MG63 (cell line): ENCODE results near the gene CRIP2. TPM values are rescaled to one million over a fixed set of nuclear protein-coding genes. Genes with fewer than 3 reads are reported as not detected.
A peak's percentile ranks its signal among the peaks of the same experiment; 100 is the strongest.

Source experiments
- DNase-seq: peaks from one replicate; pipeline ENCODE4 v3.0.0-alpha.2; 2020
- H3K27me3 ChIP-seq: fragments of 250-450 bp; sonication (Bioruptor Pico); 2 replicates; pipeline ENCODE4 v1.5.1; 2020; ENCODE audit warnings: mild to moderate bottlenecking, moderate library complexity
- H3K36me3 ChIP-seq: fragments of 250-450 bp; sonication (Bioruptor Pico); 2 replicates; pipeline ENCODE4 v1.5.1; 2020; ENCODE audit warnings: mild to moderate bottlenecking, moderate library complexity
- H3K4me3 ChIP-seq: fragments of 250-450 bp; sonication (Bioruptor Pico); 2 replicates; pipeline ENCODE4 v1.5.1; 2020; ENCODE audit warnings: mild to moderate bottlenecking, moderate library complexity
- H3K9me3 ChIP-seq: fragments of 250-450 bp; sonication (Bioruptor Pico); 2 replicates; pipeline ENCODE4 v1.5.1; 2020; ENCODE audit warnings: mild to moderate bottlenecking, moderate library complexity
- total RNA-seq: library from RNA; depleted of rRNA; stranded (reverse); fragments of >200 nt; shearing (Covaris generic); gene quantifications from 2 replicates; pipeline ENCODE4 v1.2.3, GENCODE V29; 2014; ENCODE audit warnings: low replicate concordance

The CRIP2 gene
- total RNA-seq, 1 experiment from 2014 or later = 270 TPM

DNA sequence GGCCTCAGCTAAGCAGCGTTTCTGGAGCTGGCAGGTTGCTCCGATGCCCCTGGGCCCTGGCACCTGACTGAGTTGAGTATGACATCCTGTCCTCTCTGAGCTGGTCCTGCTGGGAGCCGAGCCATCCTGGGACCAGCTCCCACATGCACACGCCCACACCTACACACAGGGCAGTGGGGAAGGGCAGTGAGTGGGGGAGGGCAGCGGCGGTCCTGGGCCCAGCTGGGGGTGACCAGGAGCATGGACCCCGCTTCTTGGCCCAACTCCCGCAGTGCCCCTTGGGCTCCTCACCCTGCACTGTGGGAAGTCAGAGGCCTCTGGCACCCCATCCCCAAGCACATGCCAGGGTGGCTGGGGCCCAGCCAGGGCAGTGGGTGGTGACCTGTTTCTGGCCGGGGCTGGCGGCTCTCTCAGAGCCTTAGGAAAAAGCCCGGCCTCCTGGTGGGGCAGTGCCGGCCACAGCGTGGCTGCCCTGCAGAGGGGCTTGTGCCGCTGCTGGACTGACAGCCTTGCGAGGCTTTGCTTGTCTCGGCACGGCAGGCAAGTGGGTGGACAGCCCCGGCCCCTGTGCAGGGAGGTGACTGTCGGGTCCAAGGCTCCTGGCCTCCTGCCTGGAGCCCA lies 5.9 kb upstream of the CRIP2 start:
- no peaks in the 10 kb centered on the region for H3K9me3 ChIP-seq
- H3K4me3 ChIP-seq = no peak overlapping the region
- no peaks in the 10 kb centered on the region for H3K27me3 ChIP-seq
- peak; percentile 78 for DNase-seq
- peaks cover 9% of the 10 kb centered on the region; the same call in 1 of the 2 replicates for H3K36me3 ChIP-seq

DNA sequence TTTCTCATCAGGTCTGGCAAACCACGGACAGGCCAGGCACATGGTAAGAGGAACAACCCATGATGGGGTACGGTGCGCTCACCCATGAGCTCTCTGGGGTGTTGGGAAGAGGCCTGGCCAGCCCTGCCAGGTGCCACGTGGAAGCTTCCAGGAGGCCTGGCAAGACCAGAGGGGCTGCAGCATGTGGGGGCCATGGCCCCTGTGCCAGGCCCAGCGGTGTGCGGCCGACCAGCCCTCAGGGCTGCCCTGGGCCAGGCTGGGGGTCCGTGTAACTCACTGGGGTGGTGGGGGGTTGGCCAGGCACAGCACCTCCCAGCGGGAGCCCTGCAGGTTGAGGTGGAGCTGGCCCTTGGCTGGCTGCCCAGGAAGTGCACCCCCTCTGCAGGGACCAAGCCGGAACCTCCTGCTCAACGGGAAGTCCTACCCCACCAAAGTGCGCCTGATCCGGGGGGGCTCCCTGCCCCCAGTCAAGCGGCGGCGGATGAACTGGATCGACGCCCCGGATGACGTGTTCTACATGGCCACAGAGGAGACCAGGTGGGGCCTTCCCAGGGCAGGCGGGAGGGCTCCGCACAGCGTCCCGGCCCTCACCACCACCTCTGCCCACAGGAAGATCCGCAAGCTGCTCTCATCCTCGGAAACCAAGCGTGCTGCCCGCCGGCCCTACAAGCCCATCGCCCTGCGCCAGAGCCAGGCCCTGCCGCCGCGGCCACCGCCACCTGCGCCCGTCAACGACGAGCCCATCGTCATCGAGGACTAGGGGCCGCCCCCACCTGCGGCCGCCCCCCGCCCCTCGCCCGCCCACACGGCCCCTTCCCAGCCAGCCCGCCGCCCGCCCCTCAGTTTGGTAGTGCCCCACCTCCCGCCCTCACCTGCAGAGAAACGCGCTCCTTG lies 4.9 kb upstream of the CRIP2 start:
- DNase-seq = no peak
- no peaks in the 10 kb centered on the region for H3K27me3 ChIP-seq
- no peak overlapping the region for H3K4me3 ChIP-seq
- peaks cover 9% of the 10 kb centered on the region; the same call in 1 of the 2 replicates for H3K36me3 ChIP-seq
- no peaks in the 10 kb centered on the region for H3K9me3 ChIP-seq

DNA sequence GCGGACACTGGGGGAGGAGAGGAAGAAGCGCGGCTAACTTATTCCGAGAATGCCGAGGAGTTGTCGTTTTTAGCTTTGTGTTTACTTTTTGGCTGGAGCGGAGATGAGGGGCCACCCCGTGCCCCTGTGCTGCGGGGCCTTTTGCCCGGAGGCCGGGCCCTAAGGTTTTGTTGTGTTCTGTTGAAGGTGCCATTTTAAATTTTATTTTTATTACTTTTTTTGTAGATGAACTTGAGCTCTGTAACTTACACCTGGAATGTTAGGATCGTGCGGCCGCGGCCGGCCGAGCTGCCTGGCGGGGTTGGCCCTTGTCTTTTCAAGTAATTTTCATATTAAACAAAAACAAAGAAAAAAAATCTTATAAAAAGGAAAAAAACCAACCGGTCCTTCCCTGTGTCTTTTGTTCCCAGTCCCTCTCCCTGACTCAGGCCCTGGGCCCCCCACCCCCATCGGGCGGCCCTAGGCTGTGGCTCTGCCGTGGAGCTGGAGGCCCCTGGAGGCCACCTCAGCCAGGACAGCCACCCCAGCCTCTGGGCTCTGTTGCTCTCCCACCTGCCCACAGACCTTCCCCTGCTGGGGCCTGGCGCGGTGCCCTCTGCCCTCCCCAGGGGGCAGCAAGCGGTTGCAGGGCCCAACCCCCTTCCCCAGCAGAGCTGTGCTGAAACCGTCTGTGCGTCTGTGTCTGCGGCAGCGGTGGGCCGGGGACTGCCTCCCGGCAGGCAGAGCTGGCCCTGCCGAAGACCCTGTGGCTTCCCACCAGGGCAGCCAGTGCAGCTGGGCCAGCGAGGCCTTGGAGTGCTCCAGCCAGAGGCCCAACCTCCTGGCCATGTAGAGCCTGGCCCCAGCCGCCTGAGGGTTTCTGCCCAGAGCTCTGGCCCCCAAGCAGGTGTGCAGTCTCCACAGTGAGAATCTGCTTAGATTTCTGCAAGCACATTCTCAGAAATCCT lies 4.0 kb upstream of the CRIP2 start:
- Histone ChIP-seq H3K9me3 (no peaks in the 10 kb centered on the region), H3K27me3 (no peaks in the 10 kb centered on the region), H3K4me3 (no peak overlapping the region), H3K36me3 (peaks cover 9% of the 10 kb centered on the region; the same call in 1 of the 2 replicates)
- no peak for DNase-seq

DNA sequence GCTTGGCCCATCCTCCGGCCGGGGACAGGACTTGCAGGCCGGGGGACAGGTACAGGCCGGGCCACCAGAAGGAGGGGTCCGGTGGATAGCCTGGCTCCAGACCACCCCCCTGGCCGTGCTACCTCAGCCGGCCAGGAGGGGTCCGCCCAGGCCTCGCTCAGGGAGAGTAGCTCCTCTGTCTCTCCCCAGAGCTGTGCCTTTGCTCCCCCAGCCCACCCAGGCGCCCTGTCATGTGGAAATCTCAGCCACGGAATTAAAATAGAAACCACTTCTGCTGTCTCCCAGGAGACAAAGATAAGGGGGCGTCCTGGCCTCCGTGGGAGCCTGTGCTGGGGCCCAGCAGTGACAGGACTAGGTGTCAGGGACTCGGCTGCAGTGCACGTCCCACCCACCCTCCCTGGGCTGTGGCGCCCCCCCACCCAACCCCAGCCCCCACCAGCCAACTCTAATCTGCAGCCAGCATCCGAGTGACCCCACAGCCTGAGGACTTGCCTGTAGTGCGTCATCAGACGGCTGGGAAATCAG lies 3.3 kb upstream of the CRIP2 start:
- H3K27me3 ChIP-seq = no peaks in the 10 kb centered on the region
- H3K36me3 ChIP-seq = peaks cover 9% of the 10 kb centered on the region; the same call in 1 of the 2 replicates
- no peaks in the 10 kb centered on the region for H3K9me3 ChIP-seq
- no peak overlapping the region for H3K4me3 ChIP-seq
- DNase-seq = no peak

DNA sequence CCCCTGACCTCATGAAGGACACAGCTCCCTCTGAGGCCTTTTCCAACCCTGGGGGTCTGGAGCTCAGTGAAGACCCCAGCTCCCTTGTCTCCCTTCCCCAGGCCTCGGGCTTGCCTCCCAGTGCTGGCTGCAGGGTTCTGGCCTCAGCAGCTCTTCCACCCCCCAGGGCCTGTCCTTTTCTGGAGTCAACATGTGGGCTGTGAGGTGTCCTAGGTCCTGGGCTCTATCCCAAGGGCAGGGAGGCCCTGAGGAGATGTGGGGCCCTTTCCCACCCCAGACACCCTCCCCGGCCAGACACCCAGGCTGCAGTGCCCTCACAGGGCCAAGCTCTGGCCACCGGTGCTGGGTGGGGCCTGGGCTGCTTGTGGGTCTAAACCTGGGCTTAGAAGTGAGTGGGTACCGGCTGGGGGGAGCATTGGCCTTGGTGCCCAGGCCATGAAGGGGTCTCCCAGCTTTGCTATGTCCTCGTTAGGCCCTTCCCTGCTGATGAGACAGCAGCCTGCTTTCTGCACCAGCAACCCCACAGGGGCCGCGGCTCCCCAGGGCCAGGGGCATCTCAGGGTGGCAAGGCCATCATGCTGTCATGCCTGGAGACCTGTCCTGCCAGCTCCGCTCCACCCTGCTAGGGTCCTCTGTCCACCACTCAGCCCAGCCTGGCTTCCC lies 2.7 kb upstream of the CRIP2 start:
- no peak for DNase-seq
- Histone ChIP-seq H3K9me3 (no peaks in the 10 kb centered on the region), H3K27me3 (no peaks in the 10 kb centered on the region), H3K36me3 (peaks cover 11% of the 10 kb centered on the region), H3K4me3 (no peak overlapping the region)

DNA sequence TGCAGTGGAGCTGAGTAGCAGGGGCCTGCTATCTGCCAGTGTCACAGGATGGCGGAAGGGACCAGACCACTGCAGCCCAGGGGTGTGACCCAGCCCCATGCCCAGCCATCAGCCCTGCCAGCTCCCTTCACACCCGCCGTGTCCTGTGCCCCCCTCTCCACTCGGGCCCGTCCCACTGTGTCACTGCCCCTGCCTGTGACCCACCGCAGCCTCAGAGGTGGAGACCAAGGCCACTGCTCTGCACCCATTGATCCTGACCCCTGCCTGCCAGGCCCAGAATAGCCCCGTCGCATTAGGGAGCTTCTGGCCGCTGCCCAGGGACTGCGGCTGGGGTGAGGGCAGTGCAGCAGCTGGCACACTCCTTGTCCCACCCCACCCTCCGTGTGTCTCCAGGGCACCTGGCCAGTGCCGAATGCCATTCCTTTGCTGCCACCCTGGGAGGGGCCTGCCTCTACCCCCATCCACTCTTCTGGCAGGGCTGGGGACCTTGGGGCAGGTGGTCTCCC lies 2.1 kb upstream of the CRIP2 start:
- Histone ChIP-seq H3K27me3 (no peaks in the 10 kb centered on the region), H3K4me3 (no peak overlapping the region), H3K9me3 (no peaks in the 10 kb centered on the region), H3K36me3 (peaks cover 13% of the 10 kb centered on the region)
- peak; percentile 53 for DNase-seq

DNA sequence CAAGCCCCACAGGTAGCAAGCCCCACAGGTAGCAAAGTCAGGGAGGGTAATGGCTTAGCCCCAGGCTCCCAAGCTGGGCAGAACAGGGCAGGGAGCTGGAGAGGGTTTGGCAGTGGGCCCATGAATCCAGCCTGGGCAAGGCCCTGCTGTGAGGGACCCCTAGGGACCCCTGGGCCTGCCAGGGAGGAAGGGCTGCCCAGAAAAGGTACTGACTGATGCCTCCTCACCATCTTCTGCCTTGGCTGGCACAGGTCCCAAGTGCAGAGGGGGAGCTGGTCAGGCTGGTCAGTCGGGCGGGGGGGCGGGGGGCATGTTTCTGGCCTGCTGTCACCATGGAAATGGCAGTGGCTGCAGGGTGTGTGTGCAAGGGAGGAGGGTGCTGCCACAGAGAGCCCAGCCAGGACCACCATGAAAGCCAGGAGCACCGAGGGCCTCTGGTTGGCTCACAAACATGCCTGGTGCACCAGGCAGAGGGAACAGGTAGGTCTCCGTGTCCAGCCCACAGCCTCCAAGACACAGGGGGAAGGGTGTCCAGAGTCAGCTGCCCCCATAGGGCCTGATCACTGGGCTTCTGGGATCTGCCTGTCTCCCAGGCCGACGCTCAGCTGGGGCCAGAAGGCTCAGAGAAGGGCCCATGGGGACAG lies 1.5 kb upstream of the CRIP2 start:
- H3K9me3 ChIP-seq = no peaks in the 10 kb centered on the region
- H3K27me3 ChIP-seq = no peaks in the 10 kb centered on the region
- DNase-seq = peak; percentile 42
- H3K36me3 ChIP-seq = peaks cover 13% of the 10 kb centered on the region
- H3K4me3 ChIP-seq = peak overlapping the region; percentile 50

DNA sequence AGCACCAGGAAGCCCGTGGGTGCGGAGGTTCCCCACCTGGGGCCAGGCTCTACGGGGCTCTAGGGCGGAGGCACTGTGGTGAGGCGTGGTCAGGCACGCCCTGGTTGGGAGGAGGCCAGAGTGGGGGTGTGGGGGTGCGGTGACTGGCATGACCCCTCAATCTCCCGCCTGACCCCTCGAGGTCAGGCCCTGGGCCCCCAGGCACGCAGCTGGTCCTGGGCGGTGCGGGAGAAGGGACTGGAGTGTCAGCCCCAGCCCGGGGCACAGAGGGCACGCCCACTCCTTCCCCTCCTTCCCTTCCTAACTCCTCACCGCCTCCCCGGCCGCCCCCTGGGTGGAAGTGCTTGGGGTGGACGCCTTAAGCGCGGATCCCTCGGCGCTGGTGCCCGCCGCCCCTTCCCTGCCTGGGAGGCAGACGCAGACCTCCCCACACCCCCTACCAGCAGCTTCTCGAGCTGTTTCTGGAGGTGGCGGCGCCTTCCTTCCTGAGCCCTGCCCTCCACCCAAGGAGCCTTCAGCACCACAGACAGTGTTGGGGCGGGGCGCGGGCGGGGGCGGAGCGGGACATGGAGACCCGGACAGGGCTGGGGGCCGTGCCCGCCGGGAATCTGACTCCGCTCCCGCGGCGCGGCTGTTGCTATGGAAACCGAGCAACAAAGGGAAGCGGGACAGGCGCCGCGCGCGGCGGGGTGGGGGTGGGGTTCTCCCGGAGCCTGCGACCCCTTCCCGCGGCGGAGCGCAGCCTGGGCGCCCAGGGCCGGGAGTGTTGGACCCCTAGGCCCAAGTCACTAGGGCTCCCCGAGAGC lies 741 bp upstream of the CRIP2 start:
- peak; percentile 96 for DNase-seq
- H3K36me3 ChIP-seq = peaks cover 13% of the 10 kb centered on the region
- no peaks in the 10 kb centered on the region for H3K9me3 ChIP-seq
- H3K4me3 ChIP-seq = peak overlapping the region; percentile 50
- H3K27me3 ChIP-seq = no peaks in the 10 kb centered on the region

DNA sequence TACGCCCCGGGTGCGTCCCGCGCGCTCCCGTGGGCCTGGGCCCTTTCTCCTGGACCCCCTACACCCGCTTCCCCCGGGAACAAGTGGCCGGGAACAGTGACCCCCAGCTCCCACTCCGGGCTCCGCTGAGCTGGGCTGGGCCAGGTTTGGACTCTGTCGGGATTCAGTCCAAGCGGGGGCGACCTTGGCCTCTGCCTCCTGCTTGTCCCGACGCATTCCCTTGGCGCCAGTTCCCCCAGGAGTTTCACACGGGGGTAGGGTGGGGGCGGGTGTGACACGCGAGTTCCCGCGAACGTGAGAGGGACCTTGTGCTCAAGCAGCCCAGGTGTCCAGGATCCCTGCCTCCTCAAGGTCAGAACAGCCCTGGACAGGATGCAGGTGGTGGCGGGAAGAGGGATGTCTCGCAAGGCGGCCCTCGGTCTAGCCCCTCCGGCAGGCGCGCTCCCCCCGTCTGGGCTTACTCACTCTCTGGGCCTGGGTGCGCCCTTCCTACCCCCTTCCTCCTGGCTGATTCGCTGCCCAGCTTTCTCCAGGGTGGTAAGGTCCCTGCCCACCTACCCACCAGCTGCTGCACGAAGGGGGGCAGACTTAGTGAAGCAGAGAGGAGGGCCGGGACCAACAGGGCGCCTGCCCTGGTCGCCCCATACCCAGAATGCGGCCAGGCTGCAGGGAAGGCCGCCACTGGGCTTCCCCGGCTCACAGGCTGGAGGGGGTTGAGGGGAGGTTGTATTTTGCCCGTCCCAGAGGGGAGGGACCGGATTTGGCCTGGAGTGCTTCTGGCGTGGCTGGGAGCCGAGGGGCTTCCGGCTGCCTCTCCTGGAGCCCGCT lies 862 bp downstream of the CRIP2 start:
- H3K36me3 ChIP-seq = peaks cover 5% of the 10 kb centered on the region; the same call in 1 of the 2 replicates
- peak overlapping the region; percentile 68 for H3K4me3 ChIP-seq
- peak; percentile 83 for DNase-seq

DNA sequence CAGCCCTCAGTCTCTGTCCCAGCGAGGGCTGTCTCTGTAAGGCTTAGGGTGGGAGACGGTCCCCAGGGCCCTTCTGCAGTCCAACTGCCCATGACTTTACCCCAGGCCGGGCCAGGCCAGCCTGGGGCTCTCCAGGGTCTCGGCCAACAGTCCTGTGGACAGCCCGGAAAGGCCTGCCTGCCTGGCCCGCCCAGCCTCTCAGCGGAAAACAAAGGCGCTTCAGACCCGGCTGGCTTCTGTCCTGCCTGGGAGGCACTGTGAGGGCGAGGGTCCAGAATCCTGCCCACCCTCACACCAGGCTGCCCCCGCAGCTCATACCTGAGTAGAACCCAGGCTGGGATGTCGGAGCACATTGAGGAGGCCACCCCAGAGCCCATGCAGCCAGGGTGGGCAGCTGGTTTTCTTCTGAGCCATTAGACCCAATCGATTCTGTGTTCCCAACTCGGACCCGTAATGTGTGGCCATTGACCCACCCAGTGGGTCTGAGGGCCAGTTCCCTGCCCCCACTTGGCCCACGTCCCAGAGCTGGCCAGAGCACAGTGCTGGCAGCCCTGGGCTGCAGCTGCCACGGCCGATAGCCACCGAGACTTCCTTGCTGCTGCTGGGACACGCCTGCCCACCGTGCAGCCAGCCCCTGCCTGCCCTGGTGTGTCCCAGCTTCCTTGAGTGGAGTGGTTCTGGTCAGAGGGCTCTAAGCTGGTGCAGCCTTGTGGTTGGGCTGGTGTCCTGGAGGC lies 1.6 kb downstream of the CRIP2 start:
- H3K27me3 ChIP-seq = no peaks in the 10 kb centered on the region
- peaks cover 6% of the 10 kb centered on the region; the same call in 1 of the 2 replicates for H3K36me3 ChIP-seq
- peak overlapping the region; percentile 68 for H3K4me3 ChIP-seq
- DNase-seq = peak; percentile 74
- no peaks in the 10 kb centered on the region for H3K9me3 ChIP-seq

More for the DNA sequence above, 862 bp downstream of the CRIP2 start:
- Histone ChIP-seq H3K27me3 (no peaks in the 10 kb centered on the region), H3K9me3 (no peaks in the 10 kb centered on the region)

DNA sequence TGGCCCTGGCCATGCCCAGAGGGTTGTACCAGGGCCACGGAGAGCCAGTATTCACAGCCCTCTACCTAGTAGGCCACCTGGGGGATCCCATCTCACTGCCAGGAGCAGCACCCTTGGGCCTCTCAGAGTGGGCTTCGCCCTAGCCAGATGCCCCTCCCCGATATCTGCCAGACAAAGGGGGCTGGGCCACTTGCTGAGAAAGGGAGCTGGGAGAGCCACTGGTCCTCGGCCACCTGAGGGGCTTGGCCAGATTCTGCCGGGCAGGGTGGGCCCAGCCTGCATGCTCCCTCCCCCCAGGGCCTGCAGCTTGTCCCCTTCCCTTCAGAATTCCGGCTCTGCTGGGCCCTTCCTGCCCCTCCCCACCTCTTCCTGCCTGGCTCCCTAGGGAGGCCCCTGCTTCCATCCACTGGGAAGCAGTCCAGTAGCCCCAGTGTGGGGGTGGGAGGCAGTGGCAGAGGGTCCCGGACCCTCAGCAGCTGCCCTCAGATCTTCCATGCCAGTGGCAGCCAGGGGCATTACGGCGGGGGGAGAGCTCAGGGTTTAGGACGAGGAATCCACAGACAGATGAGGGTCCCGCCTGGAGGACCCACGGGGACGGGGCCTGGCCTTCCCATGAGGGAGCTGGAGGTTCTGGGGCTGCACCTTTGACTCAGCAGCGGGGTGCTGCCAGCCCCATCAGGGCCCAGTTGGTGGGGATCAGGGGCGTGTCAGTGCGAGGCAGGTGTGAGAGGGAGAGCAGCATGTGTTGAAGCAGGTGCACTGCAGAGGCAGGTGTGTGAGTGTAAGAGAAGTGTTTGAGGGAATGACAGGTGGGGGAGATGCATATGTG lies 2.4 kb downstream of the CRIP2 start:
- no peaks in the 10 kb centered on the region for H3K9me3 ChIP-seq
- H3K4me3 ChIP-seq = peak overlapping the region; percentile 68
- DNase-seq = no peak
- H3K27me3 ChIP-seq = no peaks in the 10 kb centered on the region
- H3K36me3 ChIP-seq = peaks cover 7% of the 10 kb centered on the region; the same call in 1 of the 2 replicates

DNA sequence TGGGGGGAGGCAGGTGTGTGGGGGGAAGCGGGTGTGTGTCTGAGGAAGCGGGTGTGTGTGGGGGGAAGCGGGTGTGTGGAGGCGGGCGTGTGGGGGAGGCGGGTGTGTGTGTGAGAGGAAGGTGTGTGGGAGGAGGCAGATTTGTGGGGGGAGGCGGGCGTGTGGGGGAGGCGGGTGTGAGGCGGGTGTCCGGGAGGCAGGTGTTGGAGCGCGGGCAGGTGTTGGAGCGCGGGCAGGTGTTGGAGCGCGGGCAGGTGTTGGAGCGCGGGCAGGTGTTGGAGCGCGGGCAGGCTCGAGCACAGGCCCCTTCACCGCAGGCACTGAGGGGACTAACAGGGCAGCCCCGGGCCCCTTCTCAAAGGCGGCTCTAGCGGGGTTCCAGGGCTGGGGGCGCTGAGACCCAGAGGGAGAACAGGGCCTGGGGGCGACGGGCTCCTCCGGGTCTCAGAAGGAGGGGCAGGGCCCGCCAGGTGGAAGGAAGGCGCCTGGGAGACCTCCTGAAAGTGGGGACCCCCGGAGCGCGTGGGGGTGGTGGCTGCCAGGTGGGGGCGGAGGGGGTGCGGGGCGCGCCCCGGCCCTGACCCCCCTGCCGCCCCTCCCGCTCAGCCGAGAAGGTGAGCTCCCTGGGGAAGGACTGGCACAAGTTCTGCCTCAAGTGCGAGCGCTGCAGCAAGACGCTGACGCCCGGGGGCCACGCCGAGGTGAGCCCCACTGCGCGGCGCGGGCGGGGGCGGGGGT lies 3.2 kb downstream of the CRIP2 start:
- no peak for DNase-seq
- peaks cover 7% of the 10 kb centered on the region; the same call in 1 of the 2 replicates for H3K36me3 ChIP-seq

More for the DNA sequence above, 3.2 kb downstream of the CRIP2 start:
- H3K27me3 ChIP-seq = no peaks in the 10 kb centered on the region
- no peak overlapping the region for H3K4me3 ChIP-seq
- no peaks in the 10 kb centered on the region for H3K9me3 ChIP-seq
